Measurements from ENCODE around the gene IFIT1B. TPM values are rescaled to one million over a fixed set of nuclear protein-coding genes. Genes with fewer than 3 reads are reported as not detected.

The IFIT1B gene
- total and polyA plus RNA-seq, 4 donors = 0.21 to 3.7 TPM; not detected in 2

- H3K4me3 ChIP-seq = no peak overlapping the region
- H3K4me1 ChIP-seq (ENCODE audit: control insufficient read depth in 5 of 5, insufficient read depth in 5 of 5, low read length in 5 of 5) = peaks cover 6 to 16% (median 11%) of the 10 kb centered on the region in 5 donors
- peak overlapping the region in 1 of 2 donors; percentile 52 for H3K27ac ChIP-seq (ENCODE audit: low read depth in 1 of 2, low read length in 1 of 2)
- WGBS, 2 donors = 84 to 92% methylated on average over 5 of the region's 5 CpGs
- TF ChIP-seq CTCF (IDR thresholded peaks at IDR 0.05; ENCODE audit: control extremely low read depth, extremely low read depth) = no peak
- no peak for ATAC-seq (ENCODE audit: insufficient read depth, low FRiP score)
- no peaks in the 10 kb centered on the region for H3K27me3 ChIP-seq (ENCODE audit: control insufficient read depth in 3 of 3, insufficient read depth in 3 of 3, low read length in 2 of 3)
- peaks cover 11 to 20% (median 14%) of the 10 kb centered on the region in 4 donors for H3K36me3 ChIP-seq (ENCODE audit: control insufficient read depth in 4 of 4, insufficient read depth in 4 of 4, low read length in 4 of 4)
- no peak overlapping the region for H3K9ac ChIP-seq (ENCODE audit: insufficient read depth in 1 of 2, low read length in 2 of 2)
- DNase-seq = no peak
- H3K9me3 ChIP-seq (ENCODE audit: control insufficient read depth in 4 of 4, insufficient read depth in 3 of 4, low read length in 3 of 4) = no peaks in the 10 kb centered on the region
Observed at GRCh38 chr10:89343089-89343767, 34.6 kb upstream of the IFIT1B start.

GRCh38 chr10:89344156-89344555 lies 33.7 kb upstream of the IFIT1B start:
- WGBS, 2 donors = 76 to 83% methylated on average over 2 of the region's 2 CpGs

GRCh38 chr10:89345367-89346000 lies 32.4 kb upstream of the IFIT1B start:
- no peak overlapping the region for H3K4me3 ChIP-seq
- H3K27ac ChIP-seq (ENCODE audit: low read depth in 1 of 2, low read length in 1 of 2) = no peak overlapping the region
- TF ChIP-seq CTCF (IDR thresholded peaks at IDR 0.05; ENCODE audit: control extremely low read depth, extremely low read depth) = no peak
- peaks cover 0 to 2% (median under 1%) of the 10 kb centered on the region in 4 donors for H3K36me3 ChIP-seq (ENCODE audit: control insufficient read depth in 4 of 4, insufficient read depth in 4 of 4, low read length in 4 of 4)
- peaks cover 7 to 33% (median 20%) of the 10 kb centered on the region in 5 donors for H3K4me1 ChIP-seq (ENCODE audit: control insufficient read depth in 5 of 5, insufficient read depth in 5 of 5, low read length in 5 of 5)
- ATAC-seq (ENCODE audit: insufficient read depth, low FRiP score) (no peak), DNase-seq (no peak)
- H3K27me3 ChIP-seq (ENCODE audit: control insufficient read depth in 3 of 3, insufficient read depth in 3 of 3, low read length in 2 of 3) = no peaks in the 10 kb centered on the region
- no peaks in the 10 kb centered on the region for H3K9me3 ChIP-seq (ENCODE audit: control insufficient read depth in 4 of 4, insufficient read depth in 3 of 4, low read length in 3 of 4)
- WGBS, 2 donors = 88 to 91% methylated on average over 4 of the region's 4 CpGs
- H3K9ac ChIP-seq (ENCODE audit: insufficient read depth in 1 of 2, low read length in 2 of 2) = no peak overlapping the region

More at GRCh38 chr10:89344156-89344555, 33.7 kb upstream of the IFIT1B start:
- no peaks in the 10 kb centered on the region for H3K9me3 ChIP-seq (ENCODE audit: control insufficient read depth in 4 of 4, insufficient read depth in 3 of 4, low read length in 3 of 4)
- no peak overlapping the region for H3K27ac ChIP-seq (ENCODE audit: low read depth in 1 of 2, low read length in 1 of 2)
- no peaks in the 10 kb centered on the region for H3K27me3 ChIP-seq (ENCODE audit: control insufficient read depth in 3 of 3, insufficient read depth in 3 of 3, low read length in 2 of 3)
- peaks cover 3 to 11% (median 6%) of the 10 kb centered on the region in 4 donors for H3K36me3 ChIP-seq (ENCODE audit: control insufficient read depth in 4 of 4, insufficient read depth in 4 of 4, low read length in 4 of 4)
- TF ChIP-seq CTCF (IDR thresholded peaks at IDR 0.05; ENCODE audit: control extremely low read depth, extremely low read depth) = no peak
- no peak overlapping the region for H3K9ac ChIP-seq (ENCODE audit: insufficient read depth in 1 of 2, low read length in 2 of 2)
- H3K4me1 ChIP-seq (ENCODE audit: control insufficient read depth in 5 of 5, insufficient read depth in 5 of 5, low read length in 5 of 5) = peaks cover 5 to 23% (median 20%) of the 10 kb centered on the region in 5 donors
- ATAC-seq (ENCODE audit: insufficient read depth, low FRiP score) = no peak
- DNase-seq = no peak
- no peak overlapping the region for H3K4me3 ChIP-seq

Measured in lung (tissue), 12 donors.